ENCODE measurements around the gene SIX2. TPM values are rescaled to one million over a fixed set of nuclear protein-coding genes. Genes with fewer than 3 reads are reported as not detected.

The SIX2 gene
- total and polyA plus RNA-seq, 10 of the 15 experiments (the other 5 are each of a cell fraction or from before 2014, with no cell fraction given) = not detected

GRCh38 chr2:45011621-45012602 is 2.7 kb upstream of the SIX2 start (continued):
- TF ChIP-seq, protein P1, sequence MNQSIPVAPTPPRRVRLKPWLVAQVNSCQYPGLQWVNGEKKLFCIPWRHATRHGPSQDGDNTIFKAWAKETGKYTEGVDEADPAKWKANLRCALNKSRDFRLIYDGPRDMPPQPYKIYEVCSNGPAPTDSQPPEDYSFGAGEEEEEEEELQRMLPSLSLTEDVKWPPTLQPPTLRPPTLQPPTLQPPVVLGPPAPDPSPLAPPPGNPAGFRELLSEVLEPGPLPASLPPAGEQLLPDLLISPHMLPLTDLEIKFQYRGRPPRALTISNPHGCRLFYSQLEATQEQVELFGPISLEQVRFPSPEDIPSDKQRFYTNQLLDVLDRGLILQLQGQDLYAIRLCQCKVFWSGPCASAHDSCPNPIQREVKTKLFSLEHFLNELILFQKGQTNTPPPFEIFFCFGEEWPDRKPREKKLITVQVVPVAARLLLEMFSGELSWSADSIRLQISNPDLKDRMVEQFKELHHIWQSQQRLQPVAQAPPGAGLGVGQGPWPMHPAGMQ (IDR thresholded peaks at IDR 0.05; ENCODE audit: borderline replicate concordance) = no peak
- TF ChIP-seq, protein P2, sequence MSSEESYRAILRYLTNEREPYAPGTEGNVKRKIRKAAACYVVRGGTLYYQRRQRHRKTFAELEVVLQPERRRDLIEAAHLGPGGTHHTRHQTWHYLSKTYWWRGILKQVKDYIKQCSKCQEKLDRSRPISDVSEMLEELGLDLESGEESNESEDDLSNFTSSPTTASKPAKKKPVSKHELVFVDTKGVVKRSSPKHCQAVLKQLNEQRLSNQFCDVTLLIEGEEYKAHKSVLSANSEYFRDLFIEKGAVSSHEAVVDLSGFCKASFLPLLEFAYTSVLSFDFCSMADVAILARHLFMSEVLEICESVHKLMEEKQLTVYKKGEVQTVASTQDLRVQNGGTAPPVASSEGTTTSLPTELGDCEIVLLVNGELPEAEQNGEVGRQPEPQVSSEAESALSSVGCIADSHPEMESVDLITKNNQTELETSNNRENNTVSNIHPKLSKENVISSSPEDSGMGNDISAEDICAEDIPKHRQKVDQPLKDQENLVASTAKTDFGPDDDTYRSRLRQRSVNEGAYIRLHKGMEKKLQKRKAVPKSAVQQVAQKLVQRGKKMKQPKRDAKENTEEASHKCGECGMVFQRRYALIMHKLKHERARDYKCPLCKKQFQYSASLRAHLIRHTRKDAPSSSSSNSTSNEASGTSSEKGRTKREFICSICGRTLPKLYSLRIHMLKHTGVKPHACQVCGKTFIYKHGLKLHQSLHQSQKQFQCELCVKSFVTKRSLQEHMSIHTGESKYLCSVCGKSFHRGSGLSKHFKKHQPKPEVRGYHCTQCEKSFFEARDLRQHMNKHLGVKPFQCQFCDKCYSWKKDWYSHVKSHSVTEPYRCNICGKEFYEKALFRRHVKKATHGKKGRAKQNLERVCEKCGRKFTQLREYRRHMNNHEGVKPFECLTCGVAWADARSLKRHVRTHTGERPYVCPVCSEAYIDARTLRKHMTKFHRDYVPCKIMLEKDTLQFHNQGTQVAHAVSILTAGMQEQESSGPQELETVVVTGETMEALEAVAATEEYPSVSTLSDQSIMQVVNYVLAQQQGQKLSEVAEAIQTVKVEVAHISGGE (CRISPR knock-in tag; IDR thresholded peaks at IDR 0.05) = no peak
- TF ChIP-seq STAT1 (conservative IDR thresholded peaks at IDR 0.05) = no peak
- TF ChIP-seq, protein P3, sequence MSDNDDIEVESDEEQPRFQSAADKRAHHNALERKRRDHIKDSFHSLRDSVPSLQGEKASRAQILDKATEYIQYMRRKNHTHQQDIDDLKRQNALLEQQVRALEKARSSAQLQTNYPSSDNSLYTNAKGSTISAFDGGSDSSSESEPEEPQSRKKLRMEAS (IDR thresholded peaks at IDR 0.05; ENCODE audit: low read depth, low read length) = no peak
- no peak for TF ChIP-seq MEF2A (IDR thresholded peaks at IDR 0.05; ENCODE audit: insufficient read depth, low read depth, low read length)
- TF ChIP-seq JUNB (IDR thresholded peaks at IDR 0.05) = no peak
- no peak for TF ChIP-seq HCFC1 (IDR thresholded peaks at IDR 0.05; ENCODE audit: low read length)
- no peak for TF ChIP-seq USF1 (IDR thresholded peaks at IDR 0.05; ENCODE audit: borderline replicate concordance, extremely low read length, insufficient read depth, low read depth, low read length)
